ENCODE results near the gene GAPVD1.
A peak's percentile ranks its signal among the peaks of the same experiment; 100 is the strongest.

The GAPVD1 gene

GRCh38 chr9:125407974-125408900 is 146.6 kb downstream of the GAPVD1 start:
- FAIRE-seq (peak; percentile 72), DNase-seq (ENCODE audit: insufficient read length, low spot score) (peak; percentile 97)

DNA sequence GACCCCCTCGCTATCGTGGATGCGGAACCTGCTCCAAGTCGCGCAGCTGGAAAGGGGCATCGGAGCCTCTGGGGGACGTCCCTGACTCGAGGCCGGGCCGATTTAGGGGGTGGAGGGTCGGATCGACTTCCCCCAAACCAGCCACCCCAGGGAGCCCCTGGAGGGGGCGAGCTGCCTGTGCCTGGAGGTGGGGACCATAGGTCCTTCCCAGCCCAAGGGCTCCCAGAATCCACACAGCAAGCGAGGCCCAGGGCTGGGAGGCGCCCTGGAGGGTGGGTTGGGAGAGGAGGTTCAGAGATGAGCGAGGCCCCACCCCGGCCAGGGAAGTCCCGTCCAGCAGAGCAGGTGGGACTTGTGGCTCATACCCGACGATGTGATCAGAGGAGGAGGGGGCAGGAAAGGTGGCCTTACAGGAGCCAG is 147.6 kb downstream of the GAPVD1 start:
- peak; percentile 58 for DNase-seq (ENCODE audit: insufficient read length, low spot score)
- TF ChIP-seq POLR2AphosphoS5 (IDR thresholded peaks at IDR 0.05; ENCODE audit: low read depth, low read length): no peak
- TF ChIP-seq POLR2A (IDR thresholded peaks at IDR 0.05; ENCODE audit: low read depth, low read length): no peak
- no peak for TF ChIP-seq PAX5 (IDR thresholded peaks at IDR 0.05; ENCODE audit: insufficient read depth, low read length, severe bottlenecking)
- TF ChIP-seq POU2F2 (IDR thresholded peaks at IDR 0.05; ENCODE audit: low read depth, low read length): no peak
- TF ChIP-seq SPI1 (IDR thresholded peaks at IDR 0.05; ENCODE audit: low read depth, low read length): no peak
- no peak for TF ChIP-seq TAF1 (IDR thresholded peaks at IDR 0.05; ENCODE audit: low read depth, low read length)
- no peak for FAIRE-seq

More at GRCh38 chr9:125407974-125408900, 146.6 kb downstream of the GAPVD1 start:
- TF ChIP-seq SPI1 (IDR thresholded peaks at IDR 0.05; ENCODE audit: low read depth, low read length): 0 out of 2 replicates have a peak, but pooled peaks have one; percentile 25
- TF ChIP-seq POLR2A (IDR thresholded peaks at IDR 0.05; ENCODE audit: low read depth, low read length): no peak

- TF ChIP-seq POLR2A (IDR thresholded peaks at IDR 0.05; ENCODE audit: low read depth, low read length) (peak; percentile 72), POLR2AphosphoS5 (IDR thresholded peaks at IDR 0.05; ENCODE audit: low read depth, low read length) (peak; percentile 70; the same call in 1 of the 2 replicates), POU2F2 (IDR thresholded peaks at IDR 0.05; ENCODE audit: low read depth, low read length) (peak; percentile 5; the same call in 1 of the 2 replicates), SPI1 (IDR thresholded peaks at IDR 0.05; ENCODE audit: low read depth, low read length) (no peak), PAX5 (IDR thresholded peaks at IDR 0.05; ENCODE audit: insufficient read depth, low read length, severe bottlenecking) (no peak), TAF1 (IDR thresholded peaks at IDR 0.05; ENCODE audit: low read depth, low read length) (peak; percentile 71)
- DNase-seq (ENCODE audit: insufficient read length, low spot score) (peak; percentile 87), FAIRE-seq (peak; percentile 98)
Measured at GRCh38 chr9:125409637-125410521, 148.3 kb downstream of the GAPVD1 start.

DNA sequence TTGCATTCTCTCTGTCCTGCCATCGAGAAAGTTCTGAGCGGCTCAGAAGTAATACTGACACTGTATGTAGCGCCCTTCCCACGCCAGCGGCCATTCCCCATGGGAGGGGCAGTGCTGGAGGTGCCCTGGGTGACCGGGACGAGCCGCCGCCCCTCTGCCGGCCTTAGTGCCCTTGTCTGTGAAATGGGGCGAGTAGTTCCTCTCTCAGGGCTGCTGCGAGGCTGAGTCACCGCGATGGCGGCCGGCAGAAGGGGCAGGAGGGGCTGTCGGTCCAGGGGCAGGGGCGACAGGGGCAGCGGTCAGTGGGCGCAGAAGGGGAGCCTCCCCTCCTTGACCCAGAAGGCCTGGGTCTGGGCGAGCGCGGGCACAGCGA is 148.9 kb downstream of the GAPVD1 start:
- FAIRE-seq (no peak), DNase-seq (ENCODE audit: insufficient read length, low spot score) (no peak)
- no peak for TF ChIP-seq POLR2A (IDR thresholded peaks at IDR 0.05; ENCODE audit: low read depth, low read length)
- no peak for TF ChIP-seq POLR2AphosphoS5 (IDR thresholded peaks at IDR 0.05; ENCODE audit: low read depth, low read length)
- no peak for TF ChIP-seq SPI1 (IDR thresholded peaks at IDR 0.05; ENCODE audit: low read depth, low read length)
- TF ChIP-seq POU2F2 (IDR thresholded peaks at IDR 0.05; ENCODE audit: low read depth, low read length): no peak
- TF ChIP-seq TAF1 (IDR thresholded peaks at IDR 0.05; ENCODE audit: low read depth, low read length): no peak
- no peak for TF ChIP-seq PAX5 (IDR thresholded peaks at IDR 0.05; ENCODE audit: insufficient read depth, low read length, severe bottlenecking)

DNA sequence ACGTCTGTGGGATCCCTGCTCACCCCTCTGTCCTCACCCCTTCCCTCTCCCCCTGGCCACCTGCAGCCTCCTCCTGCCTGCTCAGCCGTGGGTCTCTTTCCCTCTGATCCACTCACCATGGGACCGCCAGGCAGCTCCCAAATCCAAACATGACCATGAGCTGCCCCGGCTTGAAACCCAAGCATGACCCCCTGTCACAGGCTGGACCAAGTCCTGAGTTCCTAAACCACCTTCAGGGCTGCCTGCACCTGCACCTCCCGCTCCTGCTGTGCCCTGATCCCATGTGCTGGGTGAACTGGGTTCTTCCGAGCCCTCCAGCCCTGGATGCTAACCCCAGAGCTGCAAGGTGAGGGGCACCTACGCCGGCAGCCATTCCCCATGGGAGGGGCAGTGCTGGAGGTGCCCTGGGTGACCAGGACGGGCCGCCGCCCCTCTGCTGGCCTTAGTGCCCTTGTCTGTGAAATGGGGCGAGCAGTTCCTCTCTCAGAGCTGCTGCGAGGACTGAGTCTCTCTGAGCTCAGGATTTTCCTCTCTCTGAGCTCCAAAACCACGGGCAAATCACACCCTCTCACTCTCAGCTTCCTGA is 149.6 kb downstream of the GAPVD1 start:
- no peak for DNase-seq (ENCODE audit: insufficient read length, low spot score)
- FAIRE-seq: no peak
- TF ChIP-seq SPI1 (IDR thresholded peaks at IDR 0.05; ENCODE audit: low read depth, low read length) (0 out of 2 replicates have a peak, but pooled peaks have one; percentile 12), POLR2AphosphoS5 (IDR thresholded peaks at IDR 0.05; ENCODE audit: low read depth, low read length) (no peak)

DNA sequence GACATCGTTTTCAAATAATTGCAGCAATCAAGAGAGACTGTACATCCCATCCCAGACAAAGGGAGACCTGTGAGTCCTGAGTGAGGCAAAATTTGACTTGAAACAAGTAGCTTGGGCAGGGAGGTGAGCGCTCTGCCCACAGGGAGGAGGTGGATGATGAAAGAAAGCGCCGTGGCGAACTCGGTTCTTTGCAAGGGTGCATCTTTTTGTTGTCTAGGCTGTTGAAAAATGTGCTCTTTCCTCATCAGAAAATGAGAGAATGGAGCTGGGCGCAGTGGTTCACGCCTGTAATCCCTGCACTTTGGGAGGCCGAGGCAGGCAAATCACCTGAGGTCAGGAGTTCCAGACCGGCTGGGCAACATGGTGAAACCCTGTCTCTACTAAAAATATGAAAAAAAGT is 150.5 kb downstream of the GAPVD1 start:
- TF ChIP-seq PAX5 (IDR thresholded peaks at IDR 0.05; ENCODE audit: insufficient read depth, low read length, severe bottlenecking) (no peak), POLR2AphosphoS5 (IDR thresholded peaks at IDR 0.05; ENCODE audit: low read depth, low read length) (no peak), SPI1 (IDR thresholded peaks at IDR 0.05; ENCODE audit: low read depth, low read length) (no peak), POU2F2 (IDR thresholded peaks at IDR 0.05; ENCODE audit: low read depth, low read length) (no peak), POLR2A (IDR thresholded peaks at IDR 0.05; ENCODE audit: low read depth, low read length) (no peak), TAF1 (IDR thresholded peaks at IDR 0.05; ENCODE audit: low read depth, low read length) (no peak)
- FAIRE-seq (no peak), DNase-seq (ENCODE audit: insufficient read length, low spot score) (no peak)

DNA sequence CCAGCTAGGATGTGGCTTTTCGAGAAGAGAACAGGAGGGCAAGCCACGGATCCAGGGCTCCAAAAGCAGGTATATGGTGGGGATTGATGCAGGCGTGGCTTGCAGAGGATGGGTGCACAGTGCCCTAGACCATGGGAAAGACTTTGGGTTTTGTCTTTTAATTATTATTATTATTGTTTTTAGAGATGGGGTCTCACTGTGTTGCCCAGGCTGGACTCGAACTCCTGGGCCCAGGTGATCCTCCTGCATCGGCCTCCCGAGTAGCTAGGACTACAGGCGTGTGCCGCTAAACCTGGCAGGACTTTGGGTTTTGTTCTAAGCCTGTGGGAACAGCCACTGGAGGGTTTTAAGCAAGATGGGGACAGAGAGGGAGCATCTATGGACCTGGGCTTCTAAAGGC is 152.0 kb downstream of the GAPVD1 start:
- no peak for FAIRE-seq

DNA sequence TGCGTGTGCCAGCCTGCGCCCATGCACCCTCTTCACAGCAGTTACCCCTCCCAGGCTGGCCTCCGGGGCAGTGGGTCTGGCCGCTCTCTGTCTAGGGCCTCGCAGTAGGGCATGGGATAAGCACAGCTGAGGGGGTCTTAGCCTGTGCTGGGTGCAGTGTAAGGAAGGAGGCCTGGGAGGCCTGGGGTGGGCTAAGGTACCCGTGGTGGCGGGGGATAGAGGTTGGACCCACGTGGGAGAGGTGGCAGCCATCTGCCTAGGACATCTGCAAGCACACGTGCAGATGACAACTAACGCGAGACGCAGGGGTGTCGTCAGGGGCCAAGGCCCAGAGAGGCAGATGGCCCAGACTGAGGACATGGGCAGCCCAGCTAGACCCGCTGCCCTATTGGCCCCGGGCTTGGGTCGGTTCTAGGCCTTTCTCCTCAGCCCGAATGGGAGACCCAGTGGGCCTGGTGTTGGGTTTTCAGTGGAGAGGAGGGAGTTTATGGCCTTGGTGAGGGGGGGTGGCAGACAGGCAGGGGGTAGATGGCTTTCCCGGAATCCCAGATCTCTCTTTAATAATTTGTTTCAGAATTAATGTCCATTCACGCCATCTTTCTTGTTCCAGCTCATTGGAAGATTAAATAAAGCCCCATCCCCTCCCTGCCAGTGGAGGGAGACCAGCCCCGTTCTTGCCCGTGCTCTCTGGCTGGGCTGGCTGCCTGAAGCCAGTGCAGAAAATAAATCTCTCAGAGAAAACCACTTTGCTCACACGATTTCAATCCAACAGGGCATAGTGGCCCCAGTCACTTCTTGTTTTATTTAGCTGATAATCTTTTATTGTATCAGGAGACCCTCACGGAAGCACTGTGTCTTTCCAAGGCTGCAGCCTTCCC is 154.2 kb downstream of the GAPVD1 start:
- DNase-seq (ENCODE audit: insufficient read length, low spot score) (no peak), FAIRE-seq (no peak)
- no peak for TF ChIP-seq POLR2AphosphoS5 (IDR thresholded peaks at IDR 0.05; ENCODE audit: low read depth, low read length)

More for the DNA sequence above, 152.0 kb downstream of the GAPVD1 start:
- TF ChIP-seq POLR2AphosphoS5 (IDR thresholded peaks at IDR 0.05; ENCODE audit: low read depth, low read length) (no peak), TAF1 (IDR thresholded peaks at IDR 0.05; ENCODE audit: low read depth, low read length) (no peak), POLR2A (IDR thresholded peaks at IDR 0.05; ENCODE audit: low read depth, low read length) (no peak), PAX5 (IDR thresholded peaks at IDR 0.05; ENCODE audit: insufficient read depth, low read length, severe bottlenecking) (no peak), POU2F2 (IDR thresholded peaks at IDR 0.05; ENCODE audit: low read depth, low read length) (no peak), SPI1 (IDR thresholded peaks at IDR 0.05; ENCODE audit: low read depth, low read length) (no peak)
- DNase-seq (ENCODE audit: insufficient read length, low spot score): no peak

Measured in GM12891 (cell line).